T-helper 1 cell treated with Interleukin-12 subunit alpha and Interleukin-12 subunit beta and Interleukin-4 antibody, amounts not matched to agents 30 ng/mL and 1 ng/mL, for 36 hours (primary cell): Measurements from ENCODE around the gene CNTNAP5. TPM values are rescaled to one million over a fixed set of nuclear protein-coding genes. Genes with fewer than 3 reads are reported as not detected.

Experiments
- intact Hi-C: fragments of 100-400 bp; cut with micrococcal nuclease; formaldehyde crosslinking; loops from one replicate; pipeline ENCODE4 v1.15.1; 2024
- total RNA-seq: library from RNA; stranded (reverse); gene quantifications from 2 replicates; pipeline ENCODE4 v1.2.3, GENCODE V29; 2022

The CNTNAP5 gene
- total RNA-seq, 1 donor from 2014 or later = not detected

DNA sequence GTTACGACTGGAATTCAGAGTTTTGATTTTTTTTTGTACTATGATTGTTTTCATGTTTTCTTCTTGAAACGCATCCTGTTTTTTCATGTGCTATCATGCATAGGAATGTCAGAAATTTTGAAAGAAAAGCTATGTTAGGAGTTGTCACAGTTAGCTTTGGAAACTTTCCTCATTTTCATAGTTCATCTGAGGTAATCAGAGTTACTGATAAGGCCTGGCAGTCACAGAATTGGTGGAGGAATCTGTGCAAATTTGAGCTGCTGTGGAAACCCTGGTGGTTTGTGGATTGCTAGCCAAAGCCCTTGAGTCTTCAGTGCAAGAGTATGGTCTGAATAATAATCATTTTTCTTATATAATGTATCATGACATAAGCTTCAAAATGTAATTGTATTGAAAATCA, 401.0 kb downstream of the CNTNAP5 start:
- intact Hi-C loops = no loop called here

DNA sequence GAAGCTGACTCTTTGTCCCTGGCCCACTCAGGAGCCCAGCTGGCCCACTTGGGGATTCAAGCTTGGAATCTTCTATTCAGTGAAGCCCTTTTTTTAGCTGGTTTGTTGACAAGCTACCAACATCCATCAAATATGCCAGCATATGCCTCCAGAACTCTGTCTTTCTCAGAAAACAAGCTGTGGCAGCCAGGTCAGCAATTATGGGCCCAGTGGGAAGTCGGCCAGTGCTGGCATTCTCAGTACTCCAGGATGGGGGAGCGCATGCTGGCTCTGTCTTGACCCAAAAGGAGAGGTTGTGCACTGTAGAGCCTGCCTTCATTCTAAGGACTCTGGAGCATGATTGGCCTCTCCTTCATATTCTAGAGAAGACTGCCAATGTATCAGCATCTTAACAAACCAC, 401.5 kb downstream of the CNTNAP5 start:
- intact Hi-C loops = no loop called here

DNA sequence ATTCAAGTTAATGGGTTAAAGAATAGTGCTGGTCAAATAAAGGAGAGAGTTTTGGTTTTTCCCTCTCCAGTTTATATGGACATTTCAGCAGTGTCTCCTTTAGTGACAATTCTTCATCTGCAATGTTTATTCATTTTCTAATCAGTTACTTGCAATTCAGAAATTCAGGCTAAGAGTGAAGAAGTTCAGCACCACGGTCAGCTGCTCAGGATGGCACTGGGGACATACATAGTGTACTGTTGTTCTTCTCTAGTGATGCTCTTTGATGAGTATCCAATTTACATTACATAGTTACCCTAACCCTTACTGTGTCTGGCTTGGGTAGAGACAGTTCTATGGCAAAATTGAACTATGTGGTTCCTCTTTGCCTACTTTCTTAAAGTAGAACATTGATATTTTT, 412.7 kb downstream of the CNTNAP5 start:
- intact Hi-C loops = no loop called here

DNA sequence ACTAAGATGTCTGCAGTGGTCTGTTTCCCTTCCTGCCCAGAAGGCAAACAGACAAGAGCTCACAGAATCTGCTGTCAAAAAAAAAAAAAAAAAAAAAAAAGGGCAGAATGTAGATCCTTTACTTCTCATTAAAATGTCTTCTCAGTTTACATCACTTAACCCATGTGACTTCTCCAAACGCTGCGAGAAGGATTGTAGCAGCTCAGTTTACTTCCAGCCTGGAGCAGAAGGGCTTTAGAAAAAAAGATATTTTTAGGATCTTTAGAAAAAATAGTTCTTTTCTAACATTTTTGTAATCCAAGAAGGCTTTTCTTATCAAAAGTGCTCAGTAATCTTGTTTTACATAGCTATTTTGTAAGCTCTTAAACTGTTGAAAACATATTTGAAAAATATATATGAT, 425.4 kb downstream of the CNTNAP5 start:
- intact Hi-C loops = no loop called here

- intact Hi-C loops = no loop called here
Observed at GRCh38 chr2:124476291-124476690, 451.2 kb downstream of the CNTNAP5 start.

DNA sequence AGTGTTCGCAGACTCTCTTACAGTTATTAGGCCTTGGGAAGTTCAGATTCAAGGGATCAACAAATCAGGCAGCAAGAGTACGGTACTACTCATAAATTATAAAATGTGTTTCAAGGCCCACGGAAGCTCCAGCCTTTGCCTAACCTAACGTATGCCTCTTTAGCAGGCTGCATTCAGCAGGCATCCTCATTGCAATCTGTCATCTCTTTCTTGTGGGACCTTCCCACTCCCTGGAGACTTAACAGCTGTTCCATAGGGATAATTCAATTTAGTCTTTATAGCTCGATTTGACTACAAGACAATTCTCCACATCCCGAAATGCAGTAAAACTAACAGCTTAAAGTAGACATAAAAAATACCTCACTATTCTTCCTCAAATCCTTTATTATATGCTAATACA, 453.7 kb downstream of the CNTNAP5 start:
- intact Hi-C loops = no loop called here

DNA sequence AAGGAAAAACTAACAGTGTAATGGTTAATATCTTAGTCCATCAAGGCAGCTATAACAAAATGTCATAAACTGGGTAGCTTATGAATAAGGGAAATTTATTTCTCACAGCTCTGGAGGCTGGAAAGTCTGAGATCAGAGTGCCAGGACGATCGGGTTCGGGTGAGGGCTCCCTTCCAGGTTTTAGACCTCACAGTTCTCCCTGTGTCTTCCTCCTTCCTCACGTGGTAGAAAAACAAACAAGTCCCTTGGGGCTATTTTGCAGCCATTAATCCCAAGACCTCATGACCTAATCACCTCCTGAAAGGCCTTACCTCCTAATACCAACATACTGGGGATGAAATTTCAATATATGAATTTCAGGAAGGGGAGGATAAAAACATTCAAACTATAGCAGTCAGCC, 455.9 kb downstream of the CNTNAP5 start:
- intact Hi-C loops = no loop called here

DNA sequence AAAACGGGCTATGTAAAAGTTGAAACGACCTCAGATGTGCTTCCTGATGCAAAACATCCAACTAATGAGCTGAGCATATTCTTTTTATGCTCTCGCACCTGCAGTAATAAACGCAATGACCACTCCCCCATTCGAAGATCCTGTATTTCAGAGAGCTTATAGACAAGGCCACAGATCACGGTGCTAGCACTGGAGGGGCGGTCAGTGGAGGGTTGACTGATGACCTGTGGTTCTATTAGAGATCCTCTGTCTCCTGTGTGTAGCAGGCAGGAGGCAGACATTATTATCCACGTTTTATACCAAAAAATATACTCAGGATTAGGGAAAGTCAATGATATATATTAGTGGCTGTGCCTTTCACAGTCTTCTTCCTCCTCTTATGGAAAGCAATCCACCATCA, 457.0 kb downstream of the CNTNAP5 start:
- intact Hi-C loops = no loop called here

DNA sequence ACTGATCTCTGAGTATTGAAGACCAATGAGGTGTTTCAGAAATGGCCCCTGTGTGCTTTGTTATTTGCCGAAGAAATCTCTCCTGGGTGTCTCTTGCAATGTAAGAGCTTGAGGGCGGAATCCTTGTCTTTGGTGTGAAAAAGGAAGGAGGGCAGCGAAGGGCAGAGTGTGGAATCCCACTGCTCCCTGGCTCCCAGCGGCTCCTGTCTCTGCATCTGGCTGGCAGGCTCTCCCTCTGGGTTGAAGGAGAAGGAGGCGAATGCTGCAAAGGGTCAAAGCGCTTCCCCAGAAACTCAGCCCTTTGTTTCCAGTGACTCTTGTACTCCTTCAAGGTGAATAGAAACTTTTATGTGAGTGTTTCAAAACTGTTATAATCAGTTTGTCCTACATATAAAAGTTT, 457.5 kb downstream of the CNTNAP5 start:
- intact Hi-C loops = no loop called here

- intact Hi-C loops = no loop called here
Observed at GRCh38 chr2:124485659-124486058, 460.6 kb downstream of the CNTNAP5 start.

DNA sequence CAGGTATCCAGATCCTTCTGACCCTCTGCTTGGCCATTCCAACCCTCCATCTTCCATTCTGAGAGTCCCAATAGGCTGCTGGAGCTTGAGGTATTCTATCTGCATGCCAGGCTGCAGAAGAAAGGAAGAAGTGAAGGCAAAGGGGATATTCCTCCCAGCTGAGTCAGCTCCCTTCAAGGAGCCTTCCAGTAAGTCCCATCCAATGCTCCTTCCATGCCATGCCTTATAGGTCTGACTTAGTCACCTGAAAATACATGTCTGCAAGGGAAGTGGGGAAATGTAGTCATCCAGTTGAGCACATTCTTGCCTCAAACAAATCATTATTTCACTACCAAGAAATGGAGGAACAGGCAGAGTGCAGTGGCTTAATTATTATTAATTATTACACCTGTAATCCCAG, 464.6 kb downstream of the CNTNAP5 start:
- intact Hi-C loops = no loop called here

- intact Hi-C loops = no loop called here
Observed at GRCh38 chr2:124501575-124502152, 476.6 kb downstream of the CNTNAP5 start.

- intact Hi-C loops = no loop called here
Observed at GRCh38 chr2:124514236-124514635, 489.1 kb downstream of the CNTNAP5 start.

GRCh38 chr2:124520953-124521352, 495.9 kb downstream of the CNTNAP5 start:
- intact Hi-C loops = no loop called here

DNA sequence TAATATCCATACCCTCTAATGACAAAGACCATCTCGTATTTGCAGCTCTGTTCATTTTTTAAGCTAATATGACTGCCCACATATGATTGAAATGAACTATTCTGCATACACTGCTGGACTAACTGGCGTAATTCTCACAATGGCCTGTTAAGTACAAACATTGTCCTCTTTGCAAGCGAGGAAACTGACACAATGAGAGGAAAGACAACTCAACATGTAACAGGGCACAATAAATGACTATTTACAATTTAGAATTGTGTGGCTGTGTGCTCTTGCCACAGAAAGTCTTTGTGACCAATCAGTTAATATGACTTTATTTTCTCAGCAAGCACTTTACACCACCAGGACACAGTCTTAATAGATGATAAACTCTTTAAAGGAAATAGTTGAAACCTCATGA, 498.0 kb downstream of the CNTNAP5 start:
- intact Hi-C loops = no loop called here

- intact Hi-C loops = no loop called here
Observed at GRCh38 chr2:124524155-124524915, 499.2 kb downstream of the CNTNAP5 start.

DNA sequence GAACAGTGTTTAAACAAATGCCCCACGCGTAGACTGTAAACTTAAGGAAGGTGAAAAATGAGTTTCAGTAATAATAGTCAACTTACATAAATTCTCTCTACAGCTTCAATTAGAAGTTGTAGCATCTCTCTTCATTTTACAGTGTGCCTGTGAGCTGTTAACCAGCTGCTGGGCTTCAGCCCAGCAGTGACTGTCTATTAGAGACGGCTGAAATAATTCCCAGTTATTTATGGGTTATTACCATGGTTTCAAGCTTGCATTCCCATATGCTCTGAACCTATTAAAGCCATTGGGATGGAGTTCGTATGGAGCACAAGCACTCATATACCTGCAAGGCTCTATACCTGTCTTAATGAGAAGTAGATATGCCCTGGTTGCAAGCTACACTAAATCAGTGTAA, 501.1 kb downstream of the CNTNAP5 start:
- intact Hi-C loops = no loop called here

GRCh38 chr2:124530203-124530602, 505.1 kb downstream of the CNTNAP5 start:
- intact Hi-C loops = no loop called here

DNA sequence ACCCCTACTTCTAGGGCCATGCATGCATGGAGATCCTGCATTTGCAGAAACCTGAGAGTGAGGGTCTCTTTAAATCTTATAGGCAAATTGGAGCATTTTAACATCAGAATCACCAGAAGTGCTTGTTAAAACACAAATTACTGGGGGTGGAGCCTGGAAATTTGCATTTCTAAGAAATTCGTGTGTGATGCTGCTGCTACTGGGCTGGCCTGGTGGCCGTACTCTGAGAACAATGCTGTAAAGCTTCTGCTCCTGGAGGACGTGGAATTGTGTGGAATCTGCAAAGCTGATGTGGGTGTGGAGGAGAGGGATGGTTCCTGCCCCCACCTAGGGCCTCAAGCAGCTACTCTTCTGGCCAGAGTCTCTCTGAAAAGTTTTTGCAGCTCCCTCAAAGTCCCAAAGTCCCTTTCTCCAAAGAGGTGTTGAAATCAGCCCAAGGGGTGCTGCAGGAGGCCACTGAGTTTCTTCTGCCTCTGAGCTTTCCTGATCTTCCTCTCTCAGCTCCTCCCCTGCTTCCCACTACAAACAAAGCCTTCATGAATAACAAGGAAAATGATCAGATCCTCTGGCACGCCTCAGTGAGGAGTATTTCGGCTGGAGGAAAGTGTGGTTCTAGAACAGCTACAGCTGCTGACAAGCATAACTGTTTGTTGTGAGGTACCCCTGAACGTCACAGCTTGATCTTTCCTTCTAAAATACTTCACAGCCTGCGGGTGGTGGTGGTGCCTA, 508.3 kb downstream of the CNTNAP5 start:
- intact Hi-C loops = no loop called here

DNA sequence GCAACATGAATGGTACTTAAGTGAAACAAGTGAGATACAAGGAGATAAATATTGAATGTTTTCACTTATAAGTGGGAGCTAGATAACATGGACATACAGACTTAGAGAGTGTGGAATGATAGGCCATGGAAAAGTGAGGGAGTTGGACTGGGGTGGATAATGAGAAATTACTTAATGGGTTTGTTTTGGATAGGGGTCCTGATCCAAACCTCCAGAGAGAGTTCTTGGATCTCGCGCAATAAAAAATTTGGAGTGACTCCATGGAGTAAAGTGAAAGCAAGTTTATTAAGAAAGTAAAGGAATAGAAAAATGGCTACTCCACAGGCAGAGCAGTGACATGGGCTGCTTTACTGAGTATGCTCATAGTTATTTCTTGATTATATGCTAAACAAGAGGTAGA, 508.9 kb downstream of the CNTNAP5 start:
- intact Hi-C loops = no loop called here

- intact Hi-C loops = no loop called here
Observed at GRCh38 chr2:124535816-124536215, 510.7 kb downstream of the CNTNAP5 start.

DNA sequence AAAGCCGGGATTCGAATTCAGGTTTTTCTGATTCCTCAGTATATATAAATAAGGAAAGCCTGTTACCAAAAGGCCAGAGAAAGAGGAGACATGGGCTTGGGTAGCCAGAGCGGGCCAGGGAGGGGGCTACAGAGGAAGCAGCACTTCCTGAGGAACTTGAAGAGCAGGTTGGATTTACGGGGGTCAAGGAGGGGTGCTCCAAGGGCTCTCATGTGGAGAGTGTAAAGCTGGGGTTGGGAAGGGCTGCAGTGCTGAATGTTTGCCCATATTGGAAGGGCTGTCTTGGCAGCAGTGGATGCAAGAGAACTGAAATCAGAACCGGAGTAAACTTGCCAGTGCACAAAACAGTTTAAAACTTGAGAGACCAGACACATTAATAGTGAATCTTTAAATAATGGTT, 511.5 kb downstream of the CNTNAP5 start:
- intact Hi-C loops = no loop called here

DNA sequence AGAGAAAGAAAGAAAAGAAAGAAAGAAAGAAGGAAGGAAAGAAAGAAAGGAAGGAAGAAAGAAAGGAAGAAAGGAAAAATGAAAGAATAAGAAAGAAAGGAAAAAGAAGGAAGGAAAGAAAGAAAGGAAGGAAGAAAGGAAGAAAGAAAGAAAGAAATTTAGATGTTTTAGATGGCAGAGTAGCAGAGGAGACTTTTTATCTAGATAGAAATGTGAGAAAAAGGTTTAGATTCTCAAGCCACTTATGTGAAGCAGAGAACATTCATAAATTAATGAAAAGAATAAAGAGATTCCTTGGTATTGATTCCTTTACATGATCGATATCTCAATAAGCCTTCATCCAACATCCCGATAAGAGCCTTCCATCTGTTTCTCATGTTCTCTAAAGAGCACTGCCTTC, 513.5 kb downstream of the CNTNAP5 start:
- intact Hi-C loops = no loop called here
